ENCODE measurements around the gene IL11RA.

IL11RA gene

DNA sequence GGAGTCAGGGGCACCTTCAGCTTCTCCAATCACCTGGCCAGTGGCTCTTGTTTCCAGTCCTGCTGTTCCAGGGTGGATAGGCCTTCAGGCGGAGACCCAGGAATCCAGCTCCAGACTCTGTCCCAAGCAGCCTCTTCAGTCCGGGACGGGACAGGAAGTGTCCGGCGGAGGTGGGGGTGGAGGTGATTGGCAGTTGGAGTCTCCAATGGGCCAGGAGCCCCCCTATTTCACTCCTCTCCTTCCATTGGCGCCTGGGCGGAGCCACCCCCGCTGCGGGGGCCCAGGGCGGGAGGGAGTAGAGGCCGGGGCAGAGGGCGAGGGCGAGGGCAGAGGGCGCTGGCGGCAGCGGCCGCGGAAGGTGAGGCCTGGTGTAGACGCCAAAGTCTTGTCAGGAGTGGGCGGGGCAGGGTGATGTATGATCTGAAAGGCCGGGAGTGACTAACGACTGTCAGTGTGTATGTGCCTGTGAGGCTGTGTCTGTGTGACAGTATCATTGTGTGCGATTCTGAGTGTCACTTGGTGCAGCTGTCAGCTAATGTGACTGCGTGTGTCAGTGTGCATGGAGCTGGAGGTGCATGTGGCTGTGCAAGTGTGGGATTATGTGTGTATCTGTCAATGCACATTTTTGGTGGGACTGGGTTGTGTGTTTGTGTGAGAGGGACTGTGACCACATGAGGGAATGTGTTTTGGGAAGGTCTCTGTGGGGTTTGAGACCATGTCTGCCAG lies at the start of gene IL11RA:
IL11RA (plus strand) TSS at position 310 of the 726 bp plus-strand sequence. CDS start 3,033 bp downstream, outside the sequence.
- peak in 2 of 3 donors; percentile 58 to 60 for DNase-seq (ENCODE audit: low read depth in 3 of 3)

DNA sequence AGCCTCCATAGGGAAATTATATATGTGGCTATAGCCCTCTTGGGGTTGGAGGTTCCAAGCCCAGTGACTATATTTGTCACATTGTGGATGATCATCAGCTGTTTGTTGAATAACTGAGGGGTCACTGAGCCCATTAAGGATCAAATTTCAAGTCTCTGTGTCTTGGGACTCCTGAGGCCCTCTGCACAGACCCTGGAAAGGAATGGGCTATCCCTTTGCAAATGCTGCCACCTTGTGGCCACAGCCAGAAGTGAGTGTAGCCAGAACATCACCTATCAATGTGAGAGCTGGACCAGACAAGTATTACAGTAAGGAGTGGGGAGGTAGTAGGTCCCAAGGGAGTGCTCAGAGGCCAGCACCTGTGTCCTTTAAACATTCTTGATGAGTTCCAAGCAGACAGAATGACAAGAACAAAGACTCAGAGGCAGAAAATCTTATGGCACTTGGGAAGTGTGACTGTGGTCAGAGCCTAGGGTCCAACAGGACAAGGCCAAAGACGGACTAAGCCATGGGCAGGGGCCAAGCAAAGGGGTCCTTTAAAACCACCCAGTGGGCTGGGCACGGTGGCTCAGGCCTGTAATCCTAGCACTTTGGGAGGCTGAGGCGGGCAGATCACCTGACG lies 48.3 kb upstream of the IL11RA start:
- peak; percentile 58 to 74 (median 60) for DNase-seq (ENCODE audit: low read depth in 3 of 3)

- DNase-seq (ENCODE audit: low read depth in 3 of 3) = no peak
Measured at GRCh38 chr9:34606190-34606589, 45.8 kb upstream of the IL11RA start.

DNA sequence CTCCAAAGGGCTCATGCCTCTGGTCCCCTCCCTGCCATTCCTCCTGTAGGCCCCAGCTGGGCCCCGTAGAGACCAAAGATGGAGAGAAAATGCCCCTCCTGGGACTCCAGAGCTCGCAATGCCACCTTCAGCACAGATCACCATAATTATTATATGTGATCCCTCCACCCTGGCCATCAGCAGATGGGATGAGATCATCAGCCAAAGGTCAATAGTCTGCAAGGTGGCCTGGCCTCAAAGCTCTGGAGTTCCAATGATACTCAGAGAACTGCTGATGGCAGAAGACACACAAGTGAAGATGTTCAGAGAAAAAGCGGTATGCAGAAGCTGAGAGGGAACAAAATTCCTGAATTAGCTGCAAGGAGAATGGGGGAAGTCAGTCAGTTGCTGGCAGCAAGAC lies 45.1 kb upstream of the IL11RA start:
- DNase-seq (ENCODE audit: low read depth in 3 of 3) = no peak

DNA sequence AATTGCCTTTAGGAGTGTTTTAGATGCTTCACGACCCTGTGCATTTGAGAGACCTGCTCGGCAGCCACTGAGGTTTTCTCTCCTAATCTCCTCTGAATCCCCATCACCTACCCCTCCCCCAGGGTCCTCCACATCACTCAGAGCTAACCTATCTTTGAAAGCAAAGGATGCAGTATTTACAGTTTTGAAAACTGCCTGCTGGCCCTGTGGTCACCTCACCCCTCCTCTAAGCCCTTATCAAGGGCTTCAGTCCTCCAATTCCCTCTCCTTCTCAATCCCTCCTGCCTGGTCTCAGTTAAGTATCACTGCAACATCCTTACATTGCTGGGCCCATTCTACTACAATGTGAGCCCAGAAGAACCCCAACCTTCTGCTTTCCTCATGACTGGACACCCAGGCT lies 44.7 kb upstream of the IL11RA start:
- no peak for DNase-seq (ENCODE audit: low read depth in 3 of 3)

- DNase-seq (ENCODE audit: low read depth in 3 of 3) = no peak
Measured at GRCh38 chr9:34610434-34611206, 41.4 kb upstream of the IL11RA start.

- DNase-seq (ENCODE audit: low read depth in 3 of 3) = no peak
Measured at GRCh38 chr9:34611251-34611810, 40.7 kb upstream of the IL11RA start.

- DNase-seq (ENCODE audit: low read depth in 3 of 3) = peak; percentile 57 to 79 (median 60)
Measured at GRCh38 chr9:34611811-34612787, 39.9 kb upstream of the IL11RA start, which contains the start of gene RPP25L. Gene RPP25L (minus strand): TSS chr9:34612097. CDS start chr9:34611296, 801 bp downstream.

- DNase-seq (ENCODE audit: low read depth in 3 of 3) = peak; percentile 43 to 81 (median 46)
Measured at GRCh38 chr9:34612788-34613390, 39.1 kb upstream of the IL11RA start.

DNA sequence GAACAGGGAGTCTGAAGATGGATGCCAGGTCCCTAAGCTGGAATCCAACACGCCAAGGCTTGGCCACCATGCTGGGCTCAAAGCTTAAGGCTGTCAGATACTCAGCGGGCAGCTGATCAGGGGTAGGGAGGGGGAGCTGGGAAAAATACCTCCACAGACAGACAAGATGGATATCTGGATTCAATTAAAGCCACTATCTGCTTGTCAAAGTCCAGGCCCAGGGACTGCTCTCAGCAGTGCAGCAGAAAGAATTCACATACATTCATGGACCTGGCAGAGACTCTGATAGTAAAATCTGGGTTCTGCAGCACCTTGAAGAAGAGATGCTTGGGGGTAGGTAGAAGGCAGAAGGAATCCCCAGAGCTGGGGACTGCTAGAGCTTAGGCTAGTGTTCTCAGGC lies 36.9 kb upstream of the IL11RA start:
- no peak for DNase-seq (ENCODE audit: low read depth in 3 of 3)

DNA sequence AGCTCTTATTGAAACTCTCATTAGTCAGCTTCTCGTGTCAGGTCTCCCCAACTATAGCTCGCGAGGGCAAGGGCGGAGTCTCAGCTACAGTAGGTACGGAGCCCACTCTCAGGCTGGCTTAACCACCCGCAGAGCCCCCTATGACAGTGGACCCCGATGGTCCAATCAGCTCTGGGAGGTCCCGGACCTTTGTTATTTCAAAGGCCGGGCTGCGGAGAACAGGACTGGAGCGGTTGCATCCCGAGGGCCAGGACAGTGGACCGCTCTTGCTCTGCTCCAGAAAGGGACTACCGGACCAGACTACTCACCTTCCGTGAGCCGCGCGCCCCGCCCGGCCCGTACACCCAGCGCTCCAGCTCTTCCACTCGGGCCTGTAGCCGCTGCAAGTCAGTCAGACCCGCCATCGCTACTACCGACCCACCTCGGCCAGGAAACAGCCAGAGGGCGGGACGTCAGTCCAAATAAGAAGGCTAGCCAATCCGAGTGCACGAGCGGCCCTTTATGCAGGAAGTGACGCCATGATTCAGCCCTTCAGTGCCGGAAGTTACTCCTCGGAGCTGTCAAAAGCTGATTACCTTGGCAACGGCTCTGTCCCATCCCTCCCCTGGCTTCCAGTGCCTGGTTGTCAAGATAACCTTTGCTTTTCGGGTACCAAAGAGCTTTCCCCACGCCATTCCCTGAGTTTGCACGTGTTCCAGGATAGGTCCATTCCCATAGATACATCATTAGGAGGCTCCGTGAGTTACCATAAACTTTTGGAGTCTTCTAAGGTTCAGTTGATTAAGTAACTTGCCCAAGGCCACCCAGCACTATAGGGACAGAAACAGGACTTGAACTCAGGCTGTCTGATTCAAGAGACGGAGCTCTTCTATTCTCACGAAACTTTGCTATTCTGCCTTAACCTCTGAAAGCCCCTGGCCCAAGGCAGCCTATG lies 31.7 kb upstream of the IL11RA start, which contains the start of gene DCTN3:
DCTN3 (minus strand) TSS at position 435 of the 934 bp plus-strand sequence; CDS start at position 404, 31 bp downstream.
- peak; percentile 84 to 88 (median 86) for DNase-seq (ENCODE audit: low read depth in 3 of 3)

GRCh38 chr9:34623374-34624235 lies 28.4 kb upstream of the IL11RA start:
- no peak for DNase-seq (ENCODE audit: low read depth in 3 of 3)

DNA sequence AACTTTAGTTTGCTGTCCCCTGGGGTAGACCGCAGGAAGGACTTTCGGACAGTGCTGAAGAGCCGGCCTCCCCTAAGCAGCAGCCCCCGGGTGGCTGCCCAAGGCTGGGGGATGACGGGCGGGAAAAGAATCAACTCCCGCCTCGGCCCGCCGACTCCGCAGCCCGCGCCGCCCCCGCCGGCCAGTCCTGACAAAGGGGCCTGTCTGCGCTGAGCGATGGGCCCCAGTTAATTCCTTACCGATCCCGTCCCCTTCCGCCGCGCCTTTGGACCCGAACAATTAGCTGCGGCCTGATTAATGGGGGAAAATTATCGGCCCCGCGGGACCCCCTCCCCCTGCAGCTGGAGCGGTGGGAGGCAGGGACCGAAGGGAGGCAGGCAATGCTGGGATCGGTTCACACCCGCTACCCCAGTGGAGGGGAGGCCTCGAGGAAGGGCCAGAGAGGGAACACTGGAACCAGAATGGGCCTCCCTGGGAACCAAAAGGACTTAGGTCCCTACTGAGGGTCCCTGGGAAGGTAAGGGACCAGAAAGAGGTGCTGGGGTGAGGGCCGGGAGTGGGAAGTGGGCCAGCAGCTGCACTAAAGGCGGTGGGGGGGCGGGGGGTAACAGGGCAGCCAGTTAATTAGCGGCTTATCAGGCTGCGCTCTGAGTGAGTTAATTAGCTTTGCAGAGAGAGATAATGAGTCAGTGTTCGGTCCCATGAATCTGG lies 27.4 kb upstream of the IL11RA start:
- DNase-seq (ENCODE audit: low read depth in 3 of 3) = no peak

DNA sequence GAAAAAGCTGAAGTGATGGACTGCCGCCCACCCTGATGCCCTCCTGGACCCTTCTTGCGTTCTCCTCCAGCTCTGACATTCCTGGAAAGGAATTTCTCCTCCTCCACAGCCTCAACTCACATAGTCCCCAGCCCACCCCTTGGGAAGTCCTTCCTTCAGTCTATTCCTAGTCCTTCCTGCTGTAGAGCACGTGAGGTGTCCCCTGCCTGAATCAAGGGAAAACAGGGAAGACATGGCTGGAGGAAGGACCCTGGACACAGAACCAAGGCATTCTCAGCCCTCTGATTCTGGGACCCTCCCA lies 26.8 kb upstream of the IL11RA start:
- no peak for DNase-seq (ENCODE audit: low read depth in 3 of 3)

GRCh38 chr9:34627716-34628655 lies 24.0 kb upstream of the IL11RA start:
- no peak for DNase-seq (ENCODE audit: low read depth in 3 of 3)

DNA sequence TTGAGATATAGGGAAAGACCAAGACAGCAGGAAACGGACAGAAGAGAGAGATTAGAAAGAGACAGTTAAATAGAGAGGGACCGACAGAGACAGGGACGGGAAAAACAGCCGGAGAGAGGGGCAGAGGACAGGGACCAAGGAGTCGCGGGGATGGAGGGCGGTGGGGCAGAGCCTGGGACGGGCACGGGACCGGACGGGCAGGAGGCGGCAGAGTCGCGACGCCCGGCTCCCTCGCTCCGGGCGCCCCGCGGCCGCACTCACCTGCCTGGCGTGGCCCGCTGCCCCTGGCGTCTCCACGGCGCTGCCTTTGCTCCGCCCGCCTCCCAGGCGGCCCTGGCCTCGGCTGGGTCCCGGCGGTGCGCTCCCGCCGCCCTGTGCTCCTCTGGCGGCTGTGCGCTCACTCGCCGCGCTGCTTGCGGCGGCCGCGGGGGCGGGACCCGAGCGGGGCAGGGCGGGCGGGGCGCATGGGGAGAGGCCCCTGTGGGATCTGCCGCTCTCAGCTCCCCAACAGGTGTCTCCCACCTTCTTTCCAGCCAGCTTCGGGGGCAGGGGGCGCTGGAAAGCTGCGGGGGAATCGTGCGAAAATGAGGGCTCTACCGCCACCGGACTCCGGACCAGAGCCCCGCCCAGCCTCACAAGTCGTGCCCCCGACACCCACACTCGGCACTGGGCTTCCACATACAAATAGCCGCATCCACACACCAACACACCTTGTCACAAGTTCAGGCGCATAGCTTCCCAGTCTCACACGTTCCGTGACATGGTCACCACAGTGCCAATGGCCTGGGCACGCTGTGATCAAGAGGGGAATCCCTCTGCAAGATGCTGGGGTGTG lies 23.1 kb upstream of the IL11RA start, which contains the start of gene ARID3C:
ARID3C (minus strand) TSS at position 411 of the 835 bp plus-strand sequence. CDS start 1,052 bp downstream, outside the sequence.
- DNase-seq (ENCODE audit: low read depth in 3 of 3) = no peak

Data from stimulated activated CD4-positive, alpha-beta T cell treated with anti-CD3 and anti-CD28 coated beads, TNF-alpha, amount 100 ng/mL, for 48 hours (primary cell).